NB4 (cell line): ENCODE results near the gene KCNC1.

Experiments used
- CTCF ChIP-seq: IDR thresholded peaks from one replicate; pipeline ENCODE4 v1.5.1; 2012; ENCODE audit warnings: low read depth, low read length
- POLR2A ChIP-seq: IDR thresholded peaks from 2 replicates; pipeline ENCODE4 v1.6.1; 2011; ENCODE audit warnings: mild to moderate bottlenecking; ENCODE audit not compliant: insufficient read length; ENCODE audit errors: extremely low read depth

- TF ChIP-seq CTCF (no peak), POLR2A (no peak)
Measured at GRCh38 chr11:17736930-17737817, 2.6 kb downstream of the KCNC1 start.
